MCF 10A (cell line): ENCODE data around the gene AFG3L2. TPM values are rescaled to one million over a fixed set of nuclear protein-coding genes. Genes with fewer than 3 reads are reported as not detected.

Experiments
- BruUV-seq: library from RNA; stranded (reverse); fragments of 400-500 nt; replicated peaks from 2 replicates; lab custom pipeline; 2021; lab: Mats Ljungman, UMichigan
- CTCF ChIA-PET: fragments of 300-600 bp; sonication (Branson Sonifier 250); formaldehyde crosslinking; extraction: SDS; loops from one replicate; lab custom pipeline; 2021; ENCODE audit warnings: antibody characterized with exemption, inconsistent platforms; lab: Yijun Ruan, JAX
- POLR2A ChIA-PET: fragments of 300-600, 350-650 bp; sonication (Branson Sonifier 250); formaldehyde crosslinking; extraction: SDS; loops from one replicate; lab custom pipeline; 2020; ENCODE audit warnings: antibody characterized with exemption, inconsistent platforms; lab: Yijun Ruan, JAX
- DNase-seq: peaks from one replicate; pipeline ENCODE4 v3.0.0-alpha.2; 2018; ENCODE audit not compliant: unreplicated experiment
- H3K27ac Mint-ChIP-seq: one replicate; pipeline ENCODE4 v1.8.0; 2022; ENCODE audit warnings: mild to moderate bottlenecking, low read depth, mixed read lengths; ENCODE audit not compliant: unreplicated experiment
- H3K27me3 Mint-ChIP-seq: one replicate; pipeline ENCODE4 v1.8.0; 2022; ENCODE audit warnings: mixed read lengths; ENCODE audit not compliant: insufficient read depth, unreplicated experiment
- H3K36me3 Mint-ChIP-seq: one replicate; pipeline ENCODE4 v1.8.0; 2022; ENCODE audit warnings: mild to moderate bottlenecking, moderate library complexity, mixed read lengths; ENCODE audit not compliant: insufficient read depth, unreplicated experiment
- H3K4me1 Mint-ChIP-seq: one replicate; pipeline ENCODE4 v1.8.0; 2022; ENCODE audit warnings: mixed read lengths; ENCODE audit not compliant: insufficient read depth, unreplicated experiment
- H3K4me3 Mint-ChIP-seq: one replicate; pipeline ENCODE4 v1.8.0; 2022; ENCODE audit warnings: mild to moderate bottlenecking, moderate library complexity, mixed read lengths; ENCODE audit not compliant: unreplicated experiment
- H3K9me3 Mint-ChIP-seq: one replicate; pipeline ENCODE4 v1.8.0; 2022; ENCODE audit warnings: mixed read lengths; ENCODE audit not compliant: unreplicated experiment
- intact Hi-C: fragments of 100-400 bp; cut with micrococcal nuclease; formaldehyde crosslinking; loops from 2 replicates; pipeline ENCODE4 v1.14.1; 2022
- total RNA-seq: library from RNA; stranded (reverse); gene quantifications from 2 replicates; pipeline ENCODE4 v1.2.3, GENCODE V29; 2022
- TF ChIP-seq, protein P1 (sequence below): fragments of 200-600 bp; IDR thresholded peaks from one replicate; pipeline ENCODE4 v1.8.0; 2022; ENCODE audit warnings: antibody characterized with exemption, mild to moderate bottlenecking; ENCODE audit not compliant: unreplicated experiment

Gene AFG3L2
- total RNA-seq, 1 experiment from 2014 or later: 77.2 TPM

DNA sequence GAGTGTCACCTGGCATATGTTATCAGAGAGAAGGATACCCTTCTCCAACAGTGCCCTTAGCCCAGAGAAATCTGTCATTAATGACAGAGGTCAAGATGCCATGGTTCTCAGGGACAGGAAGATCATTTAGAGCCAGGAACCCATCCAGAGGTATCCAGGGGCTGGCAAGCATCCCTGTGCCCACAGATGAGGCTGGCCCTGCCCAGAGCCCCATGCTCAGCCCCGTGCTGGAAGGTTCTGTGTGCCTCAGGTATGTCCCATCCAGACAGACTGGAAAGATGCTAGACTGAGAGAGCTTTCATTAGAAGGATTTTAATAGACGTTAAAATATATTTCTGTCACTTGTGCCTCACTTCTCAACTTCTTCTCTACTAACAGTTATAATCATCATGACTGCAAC is 77.2 kb downstream of the AFG3L2 start:
- H3K9me3 Mint-ChIP-seq: no peaks in the 10 kb centered on the region
- CTCF ChIA-PET: interaction anchor here (0.6 kb wide), 1 partner anchor 206 kb away, joined by 4 read pairs; the partner anchor contains the start of gene ANKRD62
- BruUV-seq: no TSS peak
- H3K27ac Mint-ChIP-seq: no peak overlapping the region
- H3K36me3 Mint-ChIP-seq: no peaks in the 10 kb centered on the region
- no peak overlapping the region for H3K4me3 Mint-ChIP-seq
- no peaks in the 10 kb centered on the region for H3K27me3 Mint-ChIP-seq
- POLR2A ChIA-PET: interaction anchor here (0.7 to 1.6 kb wide), 3 partner anchors 11 to 29 kb away, joined by 3 to 7 read pairs (median 3); no protein-coding TSS in a partner anchor
- intact Hi-C loops: no loop called here
- TF ChIP-seq, protein P1, sequence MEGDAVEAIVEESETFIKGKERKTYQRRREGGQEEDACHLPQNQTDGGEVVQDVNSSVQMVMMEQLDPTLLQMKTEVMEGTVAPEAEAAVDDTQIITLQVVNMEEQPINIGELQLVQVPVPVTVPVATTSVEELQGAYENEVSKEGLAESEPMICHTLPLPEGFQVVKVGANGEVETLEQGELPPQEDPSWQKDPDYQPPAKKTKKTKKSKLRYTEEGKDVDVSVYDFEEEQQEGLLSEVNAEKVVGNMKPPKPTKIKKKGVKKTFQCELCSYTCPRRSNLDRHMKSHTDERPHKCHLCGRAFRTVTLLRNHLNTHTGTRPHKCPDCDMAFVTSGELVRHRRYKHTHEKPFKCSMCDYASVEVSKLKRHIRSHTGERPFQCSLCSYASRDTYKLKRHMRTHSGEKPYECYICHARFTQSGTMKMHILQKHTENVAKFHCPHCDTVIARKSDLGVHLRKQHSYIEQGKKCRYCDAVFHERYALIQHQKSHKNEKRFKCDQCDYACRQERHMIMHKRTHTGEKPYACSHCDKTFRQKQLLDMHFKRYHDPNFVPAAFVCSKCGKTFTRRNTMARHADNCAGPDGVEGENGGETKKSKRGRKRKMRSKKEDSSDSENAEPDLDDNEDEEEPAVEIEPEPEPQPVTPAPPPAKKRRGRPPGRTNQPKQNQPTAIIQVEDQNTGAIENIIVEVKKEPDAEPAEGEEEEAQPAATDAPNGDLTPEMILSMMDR: no peak
- DNase-seq: no peak
- H3K4me1 Mint-ChIP-seq: peaks cover 9% of the 10 kb centered on the region

DNA sequence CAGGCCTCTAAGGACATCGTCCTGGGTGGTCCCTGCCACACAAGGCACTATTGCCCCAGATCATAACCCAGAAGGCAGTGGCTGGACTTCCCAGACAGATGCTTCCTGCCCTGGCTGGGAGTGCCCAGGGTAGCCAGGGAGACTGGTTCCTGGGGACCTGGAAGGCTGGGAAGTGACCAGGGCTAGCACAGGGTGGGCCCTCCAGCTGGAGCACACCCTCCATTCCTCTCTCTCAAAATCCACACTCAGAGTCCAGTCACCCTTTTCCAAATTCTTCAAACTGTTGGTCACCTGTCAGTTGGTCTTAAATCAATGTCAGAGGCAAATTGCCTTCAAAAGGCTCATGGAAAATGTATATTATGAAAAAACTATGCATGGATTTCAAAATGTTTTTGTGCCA is 80.6 kb downstream of the AFG3L2 start:
- Mint-ChIP-seq H3K27ac (no peak overlapping the region), H3K9me3 (no peaks in the 10 kb centered on the region), H3K36me3 (no peaks in the 10 kb centered on the region), H3K4me3 (no peak overlapping the region), H3K4me1 (peaks cover 6% of the 10 kb centered on the region), H3K27me3 (no peaks in the 10 kb centered on the region)
- TF ChIP-seq, protein P1: no peak
- POLR2A ChIA-PET: interaction anchor here (1.6 to 2.8 kb wide), 3 partner anchors 8 to 13 kb away, joined by 6 to 14 read pairs (median 9); partner anchors contain the start of gene TUBB6
- intact Hi-C loops: no loop called here
- DNase-seq: no peak
- CTCF ChIA-PET: interaction anchor here (1.2 kb wide), 1 partner anchor 12 kb away, joined by 4 read pairs; no protein-coding TSS in a partner anchor
- no TSS peak for BruUV-seq

DNA sequence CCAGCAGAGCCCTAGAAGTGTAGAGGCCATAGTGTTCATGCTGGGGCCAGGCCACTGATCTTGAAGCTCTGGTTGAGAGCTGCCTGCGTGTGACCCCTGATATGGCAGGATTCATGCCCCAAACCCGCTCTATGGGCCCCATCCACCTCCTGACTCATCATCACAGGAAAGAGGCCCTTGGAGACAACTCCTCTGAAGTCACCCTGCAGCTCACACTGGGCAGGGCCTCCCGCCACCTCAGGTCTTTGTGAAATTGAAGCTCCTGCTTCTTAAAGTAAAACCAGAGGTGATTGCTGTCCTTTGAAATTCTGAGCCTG is 81.0 kb downstream of the AFG3L2 start:
- Mint-ChIP-seq H3K36me3 (no peaks in the 10 kb centered on the region), H3K27ac (no peak overlapping the region), H3K4me1 (peaks cover 6% of the 10 kb centered on the region), H3K4me3 (no peak overlapping the region), H3K9me3 (no peaks in the 10 kb centered on the region), H3K27me3 (no peaks in the 10 kb centered on the region)
- intact Hi-C loops: no loop called here
- no peak for DNase-seq
- ChIA-PET CTCF (no interaction called here), POLR2A (interaction anchor here (1.6 to 2.8 kb wide), 3 partner anchors 8 to 13 kb away, joined by 6 to 14 read pairs (median 9); partner anchors contain the start of gene TUBB6)
- TF ChIP-seq, protein P1: no peak
- BruUV-seq: no TSS peak

DNA sequence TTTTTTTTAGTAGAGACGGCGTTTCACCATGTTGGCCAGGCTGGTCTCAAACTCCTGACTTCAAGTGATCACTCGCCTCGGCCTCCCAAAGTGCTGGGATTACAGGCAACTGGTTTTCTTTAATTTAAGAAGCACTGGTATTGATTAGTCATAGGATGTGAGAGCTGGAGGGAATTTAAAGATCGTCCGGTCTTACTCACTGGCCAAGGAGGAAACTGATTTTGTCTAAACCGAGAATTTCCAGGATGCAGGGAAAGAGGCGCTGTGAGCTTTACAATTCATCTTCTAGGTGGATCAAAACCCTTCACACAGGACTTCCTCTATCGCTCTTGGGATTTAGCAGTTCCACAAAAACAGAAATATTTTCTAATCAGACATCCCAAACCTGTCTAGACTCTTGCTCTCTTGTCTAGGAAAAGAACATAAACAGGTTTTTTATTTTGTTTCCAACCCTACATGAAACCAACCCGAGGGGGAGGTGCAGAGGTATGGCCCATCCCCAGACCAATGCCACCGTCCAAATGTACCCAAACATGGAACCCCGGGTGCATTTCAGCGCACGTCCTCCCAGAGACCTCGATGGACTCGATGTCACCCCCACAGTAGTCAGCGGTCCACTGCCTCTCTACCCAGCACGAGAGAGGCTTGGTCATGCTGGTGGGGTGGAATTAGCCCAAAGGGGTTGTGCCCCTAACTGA is 81.5 kb downstream of the AFG3L2 start:
- Mint-ChIP-seq H3K27me3 (no peaks in the 10 kb centered on the region), H3K4me1 (peaks cover 6% of the 10 kb centered on the region), H3K9me3 (no peaks in the 10 kb centered on the region), H3K4me3 (no peak overlapping the region), H3K27ac (no peak overlapping the region), H3K36me3 (no peaks in the 10 kb centered on the region)
- intact Hi-C loops: no loop called here
- CTCF ChIA-PET: no interaction called here
- POLR2A ChIA-PET: interaction anchor here (1.6 to 2.8 kb wide), 3 partner anchors 8 to 14 kb away, joined by 6 to 14 read pairs (median 9); partner anchors contain the start of gene TUBB6
- TF ChIP-seq, protein P1: no peak
- DNase-seq: no peak
- no TSS peak for BruUV-seq
